ACC112 (cell line): Measurements from ENCODE around the gene SEC14L3.

Experiments used
- H2AFZ ChIP-seq: fragments of 200-600 bp; sonication (generic); one replicate; pipeline ENCODE4 v1.6.0; 2017; ENCODE audit warnings: antibody characterized with exemption, low read length; ENCODE audit not compliant: unreplicated experiment
- H3K27ac ChIP-seq: fragments of 200-600 bp; sonication (generic); 2 replicates; pipeline ENCODE4 v1.5.1; 2014; ENCODE audit warnings: low read depth, mild to moderate bottlenecking, antibody characterized with exemption, low read length, moderate library complexity
- H3K27me3 ChIP-seq: fragments of 200-600 bp; sonication (generic); 2 replicates; pipeline ENCODE4 v1.6.1; 2014; ENCODE audit warnings: mild to moderate bottlenecking, antibody characterized with exemption, low read length, moderate library complexity, mixed read lengths; ENCODE audit not compliant: insufficient read depth
- H3K36me3 ChIP-seq: fragments of 200-600 bp; sonication (generic); 2 replicates; pipeline ENCODE4 v1.6.1; 2016; ENCODE audit warnings: mild to moderate bottlenecking, antibody characterized with exemption, low read length, moderate library complexity, mixed read lengths; ENCODE audit not compliant: insufficient read depth
- H3K4me1 ChIP-seq: fragments of 200-600 bp; sonication (generic); one replicate; pipeline ENCODE4 v1.6.1; 2016; ENCODE audit warnings: low read length, mixed read lengths; ENCODE audit not compliant: insufficient read depth, unreplicated experiment, control insufficient read depth
- H3K4me3 ChIP-seq: fragments of 200-600 bp; sonication (generic); 2 replicates; pipeline ENCODE4 v1.5.1; 2014; ENCODE audit warnings: mild to moderate bottlenecking, low read depth, low read length
- H3K79me2 ChIP-seq: fragments of 200-600 bp; sonication (generic); one replicate; pipeline ENCODE4 v1.6.0; 2016; ENCODE audit warnings: low read length; ENCODE audit not compliant: control insufficient read depth, unreplicated experiment, insufficient read depth

The SEC14L3 gene

GRCh38 chr22:30411780-30412179 lies 60.0 kb downstream of the SEC14L3 start:
- H3K79me2 ChIP-seq: no peaks in the 10 kb centered on the region
- no peak overlapping the region for H3K27ac ChIP-seq
- H2AFZ ChIP-seq: no peak overlapping the region
- peaks cover 5% of the 10 kb centered on the region for H3K36me3 ChIP-seq
- H3K4me1 ChIP-seq: peaks cover 28% of the 10 kb centered on the region
- no peak overlapping the region for H3K4me3 ChIP-seq
- no peaks in the 10 kb centered on the region for H3K27me3 ChIP-seq
